GM19035 (cell line): ENCODE data around the gene C17orf114.

Experiments used
- ATAC-seq: cut with Tn5 transposase; IDR thresholded peaks from one replicate; pipeline ENCODE4 v1.9.1; 2021; ENCODE audit not compliant: unreplicated experiment

Gene C17orf114

DNA sequence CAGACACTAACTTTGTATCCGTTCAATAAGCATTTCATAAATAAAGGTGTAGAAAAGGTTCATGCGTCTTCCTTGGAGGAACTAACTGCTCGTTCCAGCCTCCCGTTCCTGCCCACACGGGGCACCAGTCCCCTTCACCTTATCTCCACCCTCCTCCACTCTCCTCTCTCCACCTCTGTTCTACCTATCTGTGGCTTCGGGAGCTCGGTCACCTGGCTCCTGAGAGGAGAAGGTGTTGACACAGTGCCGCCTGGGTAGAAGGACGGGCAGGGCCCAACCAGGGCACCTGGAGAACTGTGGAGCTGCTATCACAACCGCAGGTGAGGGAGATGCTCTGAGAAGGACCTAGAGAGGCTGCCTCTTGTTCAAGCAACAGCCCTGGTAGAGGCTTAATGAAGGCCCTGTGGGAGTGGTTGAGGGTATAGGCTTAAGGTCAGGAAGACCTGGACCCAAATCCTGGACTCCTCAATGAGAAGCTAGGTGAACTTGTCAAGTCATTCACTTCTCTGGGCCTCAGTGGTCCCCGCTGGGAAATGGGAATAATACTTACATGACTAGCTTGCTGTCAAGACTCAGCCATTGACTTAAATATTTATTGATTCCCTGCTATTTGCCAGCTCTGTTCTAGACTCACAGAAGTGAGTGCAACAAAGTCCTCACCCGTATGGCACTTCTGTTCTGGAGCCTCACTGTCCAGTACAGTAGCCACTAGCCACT is 21.4 kb upstream of the C17orf114 start:
- no peak for ATAC-seq

- ATAC-seq = no peak
Observed at GRCh38 chr17:4822835-4823234, 20.7 kb upstream of the C17orf114 start.

- ATAC-seq = no peak
Observed at GRCh38 chr17:4818276-4818675, 16.1 kb upstream of the C17orf114 start.

GRCh38 chr17:4816826-4817225 is 14.7 kb upstream of the C17orf114 start:
- no peak for ATAC-seq

DNA sequence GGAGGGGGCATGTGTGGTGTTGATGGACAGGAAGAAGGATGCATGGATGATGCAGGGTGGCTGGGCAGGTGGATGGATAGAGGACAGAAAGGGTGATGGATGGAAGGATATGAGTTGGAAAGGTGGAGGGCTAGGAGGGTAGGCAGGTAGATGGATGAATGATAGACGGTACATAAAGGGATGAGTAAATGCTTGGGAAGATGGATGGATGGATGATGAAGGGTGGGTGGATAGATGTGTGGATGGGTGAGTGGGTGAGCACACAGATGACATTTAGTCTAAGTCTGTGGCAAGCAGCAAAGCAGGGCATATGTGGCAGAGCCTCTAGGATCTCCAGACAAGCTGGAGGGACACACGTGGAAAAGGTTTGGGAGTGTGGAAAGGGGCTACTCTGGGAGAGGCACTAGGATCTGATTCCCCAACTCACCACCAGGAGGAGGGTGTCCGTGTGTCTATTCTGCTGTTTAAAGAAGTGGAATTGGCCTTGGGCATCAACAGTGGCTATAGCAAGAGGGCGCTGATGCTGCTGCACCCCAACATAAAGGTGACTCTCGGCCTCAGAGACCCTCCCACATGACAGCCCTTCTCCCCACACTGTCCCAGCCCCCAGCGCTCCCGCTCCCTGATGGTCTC is 13.0 kb upstream of the C17orf114 start:
- no peak for ATAC-seq

DNA sequence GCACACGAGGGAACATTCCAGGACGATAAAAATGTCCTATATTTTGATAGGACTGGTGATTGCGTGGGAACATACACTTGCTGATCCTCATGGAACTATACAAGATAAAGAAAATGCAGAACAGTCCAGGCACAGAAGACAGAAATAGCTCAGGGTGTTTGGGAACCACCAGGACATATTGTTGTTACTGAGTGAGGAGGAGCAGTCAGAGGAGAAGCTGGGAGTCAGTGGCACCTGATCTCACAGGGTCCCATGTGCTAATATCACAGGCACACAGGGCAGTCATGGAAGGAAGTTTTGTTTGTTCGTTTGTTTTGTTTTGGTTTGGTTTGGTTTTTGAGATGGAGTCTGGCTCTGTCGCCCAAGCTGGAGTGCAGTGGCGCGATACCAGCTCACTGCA is 10.6 kb upstream of the C17orf114 start:
- ATAC-seq = no peak

DNA sequence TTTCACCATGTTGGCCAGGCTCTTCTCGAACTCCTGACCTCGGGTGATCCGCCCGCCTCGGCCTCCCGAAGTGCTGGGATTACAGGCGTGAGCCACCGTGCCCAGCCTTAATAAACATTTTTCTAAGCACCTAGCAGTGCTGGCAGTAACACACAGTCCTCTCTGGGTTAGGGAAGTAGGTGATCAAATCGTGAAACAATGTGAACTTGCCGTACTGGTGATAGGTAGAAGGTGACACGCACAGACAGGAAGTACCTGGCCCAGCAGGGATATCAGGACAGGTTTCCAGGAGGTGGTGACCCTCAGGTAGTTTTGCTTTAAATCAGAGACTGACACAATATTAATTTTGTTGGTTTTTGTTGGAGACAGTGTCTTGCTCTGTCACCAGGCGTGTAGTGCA is 9.3 kb upstream of the C17orf114 start:
- ATAC-seq = no peak

- no peak for ATAC-seq
Observed at GRCh38 chr17:4810696-4811290, 8.7 kb upstream of the C17orf114 start.

DNA sequence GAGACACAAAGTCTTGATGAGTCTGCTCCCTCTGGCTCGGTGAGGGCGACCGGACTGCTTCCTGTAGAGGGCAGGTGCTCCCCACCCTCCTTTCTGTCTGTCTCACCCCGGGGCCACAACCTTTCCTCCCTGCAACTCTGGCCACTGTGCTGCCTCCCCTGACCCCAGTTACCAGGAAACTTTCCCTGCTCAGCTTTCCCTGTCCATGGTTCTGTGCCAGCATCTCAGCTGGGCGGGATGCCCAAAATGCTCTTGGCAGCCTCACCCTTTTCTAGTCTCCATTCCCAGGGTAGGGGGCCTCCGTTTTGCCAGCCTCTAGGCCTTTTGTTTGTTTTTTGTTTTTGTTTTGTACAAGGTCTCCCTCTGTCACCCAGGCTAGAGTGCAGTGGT is 6.2 kb upstream of the C17orf114 start:
- no peak for ATAC-seq

GRCh38 chr17:4807605-4808377 is 5.7 kb upstream of the C17orf114 start:
- no peak for ATAC-seq

DNA sequence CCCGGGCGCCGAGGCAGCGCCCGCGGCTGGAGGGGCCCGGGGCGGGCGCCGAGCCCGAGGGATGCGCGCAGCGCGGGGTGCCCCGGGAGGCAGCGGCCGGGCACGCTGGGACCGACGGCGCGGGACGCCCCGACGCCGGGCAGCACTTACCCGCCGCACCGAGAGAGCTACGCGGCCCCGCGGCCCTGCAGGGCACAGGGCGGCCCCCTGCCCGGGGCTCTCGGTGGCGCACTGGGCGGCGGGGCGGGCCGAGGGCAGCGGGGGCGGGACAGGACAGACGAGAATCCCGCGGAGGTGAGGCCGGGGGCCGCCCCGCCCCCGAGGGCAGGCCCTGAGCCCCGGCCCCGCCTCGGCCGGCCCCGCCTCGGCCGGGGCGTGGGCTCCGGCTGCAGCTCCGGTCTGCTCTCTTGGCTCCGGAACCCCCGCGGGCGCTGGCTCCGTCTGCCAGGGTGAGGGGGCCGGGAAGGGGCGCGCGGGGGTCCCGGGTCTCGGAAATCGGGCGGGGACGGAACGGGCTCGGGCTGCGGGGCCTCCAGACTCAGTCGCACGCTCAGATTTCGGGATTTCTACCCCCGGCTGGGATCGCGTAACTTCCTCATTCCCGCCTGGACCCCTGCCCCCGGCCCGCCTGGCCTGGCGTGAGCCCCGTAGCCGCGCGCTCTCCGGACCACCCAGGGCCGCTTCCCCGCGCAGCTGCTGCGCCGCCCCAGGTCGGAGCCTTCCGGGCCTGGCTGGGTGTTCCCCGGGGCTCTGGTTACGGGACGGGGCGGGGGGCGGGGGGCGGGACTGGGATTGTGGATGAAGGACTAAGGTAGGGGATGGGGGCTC is 4.9 kb upstream of the C17orf114 start, which contains the start of gene PLD2:
PLD2 (plus strand) TSS at position 376 of the 828 bp plus-strand sequence. CDS start 621 bp downstream, outside the sequence.
- ATAC-seq = peak; percentile 92

DNA sequence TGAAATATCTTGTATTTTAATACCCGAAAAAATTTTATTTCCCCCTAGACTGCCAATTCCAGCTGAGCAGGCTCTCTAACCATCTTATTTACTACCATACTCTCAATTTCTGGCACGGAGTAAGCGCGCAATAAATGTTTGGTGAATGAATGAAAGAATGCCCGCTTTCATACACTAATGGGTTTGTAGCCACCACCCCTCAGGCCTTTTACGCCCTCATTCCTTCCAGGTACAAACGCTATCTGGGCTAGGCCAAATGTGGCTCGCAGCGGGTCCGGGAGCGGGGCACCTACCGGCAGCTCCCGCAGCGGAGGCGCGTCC is 4.3 kb upstream of the C17orf114 start:
- no peak for ATAC-seq

- ATAC-seq = no peak
Observed at GRCh38 chr17:4800462-4801196, 1.5 kb downstream of the C17orf114 start.

GRCh38 chr17:4796552-4796920 is 5.6 kb downstream of the C17orf114 start:
- no peak for ATAC-seq

- ATAC-seq = no peak
Observed at GRCh38 chr17:4795168-4795567, 7.0 kb downstream of the C17orf114 start.

GRCh38 chr17:4790705-4791088 is 11.4 kb downstream of the C17orf114 start:
- ATAC-seq = no peak

DNA sequence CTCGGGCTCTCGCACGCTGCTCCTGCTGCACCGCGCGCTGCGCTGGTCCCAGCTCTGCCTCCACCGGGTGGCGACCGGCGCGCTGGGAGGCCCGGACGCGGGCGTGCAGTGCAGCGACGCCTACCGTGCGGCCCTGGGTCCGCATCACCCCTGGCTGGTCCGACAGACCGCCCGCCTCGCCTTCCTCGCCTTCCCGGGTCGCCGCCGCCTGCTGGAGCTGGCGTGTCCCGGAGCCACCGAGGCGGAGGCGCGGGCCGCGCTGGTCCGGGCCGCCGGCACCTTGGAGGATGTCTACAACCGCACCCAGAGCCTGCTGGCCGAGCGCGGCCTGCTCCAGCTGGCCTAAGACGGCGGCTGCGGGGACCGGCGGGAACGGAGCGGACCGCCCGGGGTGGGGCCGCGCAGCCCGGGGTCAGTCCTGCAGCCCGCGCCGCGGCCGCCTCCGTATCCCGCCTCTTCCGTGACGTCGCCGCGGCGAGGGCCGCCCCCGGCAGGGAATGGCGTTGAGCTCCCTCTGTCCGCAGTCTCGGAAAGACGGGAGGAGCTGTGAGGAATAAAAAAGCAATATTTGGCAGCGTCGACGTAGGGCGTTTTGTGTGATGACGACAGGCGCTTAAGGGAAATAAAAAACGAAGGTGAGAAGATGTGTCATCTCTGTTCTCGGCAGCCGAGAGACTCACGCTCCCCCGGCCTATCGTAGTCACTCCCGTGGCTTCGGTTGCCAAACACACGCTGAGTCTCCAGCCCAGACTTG is 12.0 kb downstream of the C17orf114 start:
- ATAC-seq = peak; percentile 79

- no peak for ATAC-seq
Observed at GRCh38 chr17:4789701-4789950, 12.5 kb downstream of the C17orf114 start.

GRCh38 chr17:4788807-4789700 is 13.1 kb downstream of the C17orf114 start, which contains the start of gene GLTPD2:
GLTPD2 (plus strand) TSS chr17:4788964; CDS start chr17:4789012, 48 bp downstream.
- no peak for ATAC-seq
